ENCODE data around the gene CENPM.

Gene CENPM

DNA sequence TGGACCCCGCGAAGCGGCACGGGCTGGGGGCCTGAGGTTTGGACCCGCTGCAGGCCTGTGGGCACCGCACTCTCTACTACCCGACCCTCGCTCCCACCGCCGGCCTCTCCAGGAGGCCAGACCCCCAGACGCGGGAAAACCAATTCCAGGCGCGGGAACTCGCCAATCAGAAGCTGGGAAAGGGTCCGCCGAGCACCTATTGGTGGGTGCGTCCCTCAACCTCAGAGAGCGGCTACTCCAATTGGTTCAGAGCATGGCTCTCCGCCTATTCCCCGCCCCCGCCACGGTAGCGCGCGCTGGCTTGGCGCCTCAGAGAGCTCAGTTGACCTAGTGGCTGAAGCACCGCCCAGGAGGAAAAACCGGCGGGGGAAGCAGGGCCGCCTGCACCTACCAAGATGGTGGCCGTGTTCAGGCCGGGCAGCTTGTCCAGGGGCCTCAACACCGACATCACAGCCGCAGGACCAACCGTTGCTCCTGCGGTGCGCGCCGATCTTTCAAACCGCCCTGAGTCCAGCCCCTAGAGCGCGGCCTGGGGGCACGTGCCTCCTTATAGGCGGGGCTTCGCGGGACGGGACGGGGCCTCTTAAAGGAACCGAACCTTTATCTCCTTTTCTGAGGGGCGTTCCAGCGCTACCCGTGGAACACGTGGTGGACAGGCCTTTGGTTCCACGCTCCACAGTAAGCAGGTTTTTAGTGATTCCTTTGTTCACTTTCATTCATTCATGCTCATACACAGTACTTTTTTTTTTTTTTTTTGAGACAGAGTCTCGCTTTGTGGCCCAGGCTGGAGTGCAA, at the start of gene CENPM:
Gene CENPM, minus strand, starts transcription at position 524 of the 795 bp plus-strand sequence. Its CDS starts 76 bp downstream, at position 448.
- DNase-seq (ENCODE audit: low spot score) = peak; percentile 73

DNA sequence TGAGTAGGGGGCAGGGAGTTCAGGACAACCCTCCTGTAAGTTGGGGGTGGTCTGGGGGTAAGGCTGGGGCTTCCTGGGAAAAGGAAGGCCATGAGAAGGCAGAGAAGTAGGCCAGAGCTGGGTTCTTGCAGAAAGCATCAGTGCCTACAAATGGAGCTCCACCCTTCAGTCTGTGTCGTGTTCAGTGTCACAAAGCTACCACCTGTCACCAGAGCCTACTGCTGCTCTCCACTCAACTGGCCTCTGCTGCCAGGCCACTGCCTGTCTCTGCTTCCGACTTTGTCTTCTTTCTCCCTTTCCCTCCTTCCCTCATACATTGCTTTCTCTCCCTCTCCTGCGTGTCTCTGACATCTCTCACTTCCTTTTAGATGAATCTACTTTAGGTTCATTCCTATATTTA, 48.3 kb upstream of the CENPM start:
- DNase-seq (ENCODE audit: low spot score) = no peak

- DNase-seq (ENCODE audit: low spot score) = no peak
Observed at GRCh38 chr22:41992496-41992895, 45.5 kb upstream of the CENPM start.

DNA sequence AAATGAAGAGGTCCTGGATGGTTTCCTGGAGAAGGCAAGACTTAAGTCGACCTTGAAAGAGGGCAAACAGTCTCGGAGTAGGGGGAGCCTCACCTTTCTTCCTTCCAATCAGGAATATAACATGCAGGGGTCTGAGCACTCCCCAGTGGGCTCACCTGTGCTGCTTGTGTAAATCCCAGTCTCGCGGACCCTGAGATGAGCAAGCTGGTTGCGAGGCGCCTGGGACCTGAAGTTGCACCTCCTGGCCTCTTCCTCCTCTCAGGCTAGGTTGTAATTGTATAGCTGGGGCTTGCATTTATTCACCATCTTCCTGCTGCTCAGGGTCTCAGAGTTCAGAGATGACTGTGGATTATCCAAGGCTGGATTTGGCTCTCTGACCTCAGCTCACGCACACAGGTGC, 44.2 kb upstream of the CENPM start:
- DNase-seq (ENCODE audit: low spot score) = no peak

DNA sequence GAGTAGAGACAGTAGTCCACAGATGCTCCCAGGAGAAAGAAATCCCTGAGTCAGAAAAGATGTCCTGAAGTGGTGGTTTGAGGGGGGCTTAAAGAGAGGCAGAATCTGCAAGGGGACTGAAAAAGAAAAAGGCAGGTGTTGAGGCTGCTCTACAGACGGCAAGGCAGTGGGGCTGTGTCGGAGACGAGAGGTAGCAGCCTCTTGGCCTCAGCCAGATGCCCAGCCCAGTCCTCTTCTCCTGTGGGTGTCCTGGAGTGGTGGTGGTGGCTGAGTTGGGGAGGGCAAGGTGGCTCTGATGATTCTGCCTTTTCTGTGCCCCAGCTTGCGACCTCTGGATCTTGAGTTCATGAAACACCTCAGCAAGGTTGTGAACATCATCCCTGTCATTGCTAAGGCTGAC, 42.3 kb upstream of the CENPM start:
- DNase-seq (ENCODE audit: low spot score) = no peak

DNA sequence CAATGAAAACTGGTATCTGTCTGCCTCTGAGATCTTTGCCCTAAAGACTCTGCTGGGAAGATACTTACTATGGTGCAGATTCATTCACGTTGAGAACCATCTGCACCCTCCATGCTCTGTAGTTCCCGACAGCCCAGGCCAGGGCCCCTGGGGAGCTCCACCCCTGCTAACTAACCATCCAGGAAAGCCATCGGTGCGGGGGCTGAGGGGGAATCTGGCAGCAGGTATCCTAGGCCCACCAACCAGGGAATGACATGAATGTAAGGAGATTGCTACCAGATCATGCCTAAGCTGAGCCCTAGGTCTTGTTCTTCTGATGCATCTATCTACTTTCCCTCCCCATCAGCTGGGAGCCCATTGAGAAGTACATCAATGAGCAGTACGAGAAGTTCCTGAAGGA, 40.3 kb upstream of the CENPM start:
- DNase-seq (ENCODE audit: low spot score) = no peak

- no peak for DNase-seq (ENCODE audit: low spot score)
Observed at GRCh38 chr22:41983513-41984405, 36.8 kb upstream of the CENPM start.

DNA sequence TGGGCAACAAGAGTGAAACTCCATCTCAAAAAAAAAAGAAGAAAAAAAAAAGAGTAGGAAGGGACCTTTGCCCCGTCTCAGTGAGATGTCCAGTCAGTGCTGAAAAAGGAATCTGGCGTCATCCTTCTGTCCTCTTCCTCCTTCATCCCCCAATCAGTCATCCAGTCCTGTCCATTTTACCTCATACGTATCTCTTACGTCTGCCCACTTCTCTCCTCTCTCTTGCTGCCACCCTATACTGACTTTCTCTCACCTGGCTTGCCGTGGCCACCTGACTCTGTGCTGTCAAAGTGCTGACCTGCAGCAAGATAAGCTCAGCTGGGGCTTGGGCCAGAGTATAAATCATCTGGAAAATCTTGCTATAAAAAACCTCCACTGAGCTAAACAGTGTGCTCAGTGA, 35.9 kb upstream of the CENPM start:
- no peak for DNase-seq (ENCODE audit: low spot score)

GRCh38 chr22:41979423-41980250, 32.7 kb upstream of the CENPM start:
- no peak for DNase-seq (ENCODE audit: low spot score)

DNA sequence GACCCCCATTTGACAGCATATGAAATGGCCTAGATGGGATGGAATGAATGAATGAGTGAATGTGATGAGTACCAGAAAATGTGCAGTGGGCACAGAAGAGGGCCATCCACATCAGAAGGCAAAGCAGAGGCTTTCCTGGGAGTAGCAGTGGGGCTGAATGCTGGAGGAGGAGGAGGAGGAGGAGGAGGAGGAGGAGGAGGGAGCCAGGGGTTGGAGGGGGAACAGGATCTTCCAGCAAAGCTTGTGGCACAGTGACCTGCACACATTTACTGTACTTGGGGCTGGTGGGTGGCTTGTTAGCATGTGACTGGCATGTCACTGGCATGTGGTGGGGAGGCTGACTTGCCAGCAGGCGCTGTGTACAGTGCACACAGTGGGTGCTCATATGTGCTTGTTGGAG, 31.8 kb upstream of the CENPM start:
- DNase-seq (ENCODE audit: low spot score) = no peak

GRCh38 chr22:41976961-41977566, 30.1 kb upstream of the CENPM start:
- no peak for DNase-seq (ENCODE audit: low spot score)

DNA sequence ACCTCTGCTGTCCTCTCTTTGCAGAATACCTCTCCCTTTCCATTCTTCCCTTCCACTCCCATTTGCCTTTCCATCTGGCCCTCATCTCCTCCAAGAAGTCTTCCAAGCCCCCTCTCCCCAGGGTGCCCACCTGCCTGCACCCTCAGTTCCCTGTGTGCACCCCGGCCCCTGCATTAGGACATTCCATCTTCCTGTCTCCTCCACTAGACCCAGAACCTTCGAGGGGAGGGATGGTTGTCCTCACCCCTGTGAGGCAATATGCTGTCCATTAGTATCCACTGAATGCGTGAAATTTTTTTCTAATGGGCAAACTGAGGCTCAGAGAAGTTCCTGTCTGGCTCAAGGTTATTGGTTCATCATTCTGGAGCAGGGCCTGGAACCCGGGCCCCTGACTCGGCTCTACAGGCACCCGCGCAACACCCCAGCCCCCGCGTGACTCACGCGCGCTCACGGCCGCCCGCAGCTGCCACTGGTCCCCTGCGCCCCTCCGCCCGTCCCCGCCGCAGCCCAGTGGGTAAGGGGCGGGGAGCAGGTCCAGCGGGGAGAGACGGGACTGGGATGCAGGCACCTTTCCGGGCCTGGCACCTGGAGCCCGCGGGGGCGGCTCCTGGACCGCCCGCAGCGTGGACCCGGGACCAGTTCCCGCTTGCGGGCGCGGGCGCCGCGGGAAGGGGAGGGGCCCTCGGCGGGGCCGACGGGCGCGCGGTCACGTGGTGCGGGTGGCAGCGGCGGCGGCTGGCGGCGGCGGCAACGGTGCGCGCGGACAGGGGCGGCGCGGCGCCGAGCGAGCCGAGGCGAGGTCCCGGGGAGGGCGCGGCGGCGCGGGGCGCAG, 29.3 kb upstream of the CENPM start:
- no peak for DNase-seq (ENCODE audit: low spot score)

GRCh38 chr22:41975299-41976069, 28.5 kb upstream of the CENPM start:
- no peak for DNase-seq (ENCODE audit: low spot score)

DNA sequence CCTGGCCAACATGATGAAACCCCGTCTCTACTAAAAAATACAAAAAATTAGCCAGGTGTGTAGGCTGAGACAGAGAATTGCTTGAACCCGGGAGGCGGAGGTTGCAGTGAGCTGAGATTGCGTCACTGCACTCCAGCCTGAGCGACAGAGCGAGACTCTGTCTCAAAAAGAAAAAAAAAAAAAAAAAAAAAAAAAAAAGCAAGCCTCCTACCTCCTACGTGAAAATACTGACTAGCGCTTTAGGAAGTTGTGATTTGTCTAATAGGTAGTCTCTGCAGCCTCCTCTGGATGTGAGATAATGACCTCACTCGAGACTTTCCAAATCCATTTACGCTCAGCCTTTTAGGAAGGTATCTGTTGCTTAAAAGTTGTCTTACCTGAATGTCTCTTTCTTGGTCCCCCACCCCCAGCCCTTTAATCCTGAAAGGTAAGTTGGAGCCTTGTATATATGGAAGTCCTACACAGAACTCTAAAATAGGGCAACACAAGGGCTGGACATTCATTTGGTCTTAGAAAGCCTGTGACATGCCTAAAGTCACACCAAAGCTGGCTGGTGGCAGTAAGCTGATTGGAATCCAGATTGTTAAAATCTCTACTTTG, 27.8 kb upstream of the CENPM start:
- DNase-seq (ENCODE audit: low spot score) = no peak

DNA sequence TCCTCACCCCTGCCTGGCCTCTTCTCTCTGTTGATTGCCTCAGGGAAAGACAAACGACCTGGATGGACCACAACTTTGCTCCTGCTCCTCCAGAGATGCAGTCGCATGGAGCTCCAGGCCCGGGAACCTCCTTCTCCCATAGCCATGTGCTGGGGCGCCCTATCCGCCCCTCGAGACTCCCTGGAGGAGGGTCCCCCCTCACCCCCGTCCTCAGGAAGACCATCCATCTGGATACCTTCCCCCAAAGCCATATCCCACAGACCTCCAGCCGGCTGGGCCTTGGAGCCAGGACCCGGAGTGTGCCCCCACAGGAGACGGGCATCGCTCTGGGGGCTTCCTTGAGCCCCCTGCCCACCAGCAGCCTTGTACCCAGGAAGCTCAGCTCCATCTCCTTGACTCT, 24.5 kb upstream of the CENPM start:
- no peak for DNase-seq (ENCODE audit: low spot score)

DNA sequence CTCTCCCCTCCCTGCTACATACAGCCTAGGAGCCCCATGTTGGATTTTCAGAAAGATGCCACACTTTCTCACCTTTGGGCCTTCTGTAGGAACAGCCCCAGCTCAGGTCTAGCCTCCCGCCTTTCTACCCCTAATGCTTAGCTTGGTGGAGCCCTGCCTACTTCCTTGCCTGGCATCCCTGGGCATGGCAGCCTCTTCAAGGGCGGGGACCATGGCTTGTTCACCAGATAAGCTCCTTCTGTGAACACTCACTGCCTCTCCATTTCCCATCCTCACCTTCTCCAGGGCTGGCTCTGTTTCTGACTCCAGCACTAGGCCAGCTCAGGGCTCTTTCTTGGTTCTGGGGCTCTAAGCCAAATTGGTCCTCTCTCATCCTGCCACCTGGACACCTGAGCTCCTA, 23.6 kb upstream of the CENPM start:
- no peak for DNase-seq (ENCODE audit: low spot score)

- no peak for DNase-seq (ENCODE audit: low spot score)
Observed at GRCh38 chr22:41969110-41969646, 22.2 kb upstream of the CENPM start, which contains the start of gene SEPTIN3. Gene SEPTIN3, plus strand, starts transcription at chr22:41969443. Its CDS starts 2,050 bp downstream, at chr22:41971493.

GRCh38 chr22:41968601-41969000, 21.6 kb upstream of the CENPM start:
- DNase-seq (ENCODE audit: low spot score) = no peak

GRCh38 chr22:41966607-41967240, 19.8 kb upstream of the CENPM start:
- DNase-seq (ENCODE audit: low spot score) = no peak
